Fibroblast of villous mesenchyme (primary cell): ENCODE data around the gene RPS6KB2. TPM values are rescaled to one million over a fixed set of nuclear protein-coding genes. Genes with fewer than 3 reads are reported as not detected.

ENCODE experiments used
- DNase-seq: peaks from one replicate; pipeline ENCODE4 v3.0.0-alpha.2; 2010; ENCODE audit warnings: low read depth
- H3K4me3 ChIP-seq: 2 replicates; pipeline ENCODE4 v1.5.1; 2011; ENCODE audit warnings: low read depth, mild to moderate bottlenecking, low read length
- total RNA-seq: library from RNA; depleted of rRNA; stranded (reverse); fragments of >200 nt; gene quantifications from 2 replicates; pipeline ENCODE4 v1.2.3, GENCODE V29; 2012
- TF ChIP-seq, protein P1 (sequence below): IDR thresholded peaks from 2 replicates; pipeline ENCODE4 v1.5.1; 2012; ENCODE audit warnings: low read depth, mild to moderate bottlenecking, low read length; ENCODE audit not compliant: insufficient read depth

Gene RPS6KB2
- total RNA-seq, 1 donor = 42.3 TPM

DNA sequence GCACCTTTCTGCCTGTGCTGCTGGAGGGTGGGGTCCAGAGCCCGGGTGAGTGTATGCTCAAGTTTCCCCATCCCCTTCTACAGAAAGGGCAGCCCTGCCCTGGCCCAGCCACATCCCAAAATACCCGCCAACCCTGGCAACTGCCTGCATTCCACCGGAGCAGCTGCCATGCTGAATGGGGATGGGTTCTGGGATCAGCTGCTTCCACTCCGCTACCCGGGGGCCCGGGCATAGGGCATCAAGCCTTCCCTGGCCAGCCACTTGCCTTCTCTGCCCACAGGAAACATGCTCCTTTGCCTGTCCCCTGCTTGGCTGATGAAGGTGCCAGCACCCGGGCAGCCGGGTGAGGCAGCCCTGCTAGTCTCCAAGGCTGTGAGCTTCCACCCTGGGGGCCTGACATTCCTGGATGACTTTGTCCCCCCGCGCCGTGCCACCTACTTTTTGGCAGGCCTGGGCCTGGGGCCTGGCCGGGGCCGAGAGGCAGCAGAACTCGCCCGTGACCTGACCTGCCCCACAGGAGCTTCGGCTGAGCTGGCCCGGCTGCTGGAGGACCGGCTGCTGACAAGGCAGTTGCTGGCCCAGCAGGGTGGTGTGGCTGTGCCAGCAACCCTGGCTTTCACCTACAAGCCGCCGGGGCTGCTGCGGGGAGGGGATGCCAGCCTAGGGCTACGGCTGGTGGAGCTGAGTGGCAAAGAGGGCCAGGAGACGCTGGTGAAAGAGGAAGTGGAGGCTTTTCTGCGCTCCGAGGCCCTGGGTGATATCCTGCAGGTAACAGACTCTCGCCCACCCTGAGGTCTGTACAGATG is 9.6 kb upstream of the RPS6KB2 start:
- TF ChIP-seq, protein P1, sequence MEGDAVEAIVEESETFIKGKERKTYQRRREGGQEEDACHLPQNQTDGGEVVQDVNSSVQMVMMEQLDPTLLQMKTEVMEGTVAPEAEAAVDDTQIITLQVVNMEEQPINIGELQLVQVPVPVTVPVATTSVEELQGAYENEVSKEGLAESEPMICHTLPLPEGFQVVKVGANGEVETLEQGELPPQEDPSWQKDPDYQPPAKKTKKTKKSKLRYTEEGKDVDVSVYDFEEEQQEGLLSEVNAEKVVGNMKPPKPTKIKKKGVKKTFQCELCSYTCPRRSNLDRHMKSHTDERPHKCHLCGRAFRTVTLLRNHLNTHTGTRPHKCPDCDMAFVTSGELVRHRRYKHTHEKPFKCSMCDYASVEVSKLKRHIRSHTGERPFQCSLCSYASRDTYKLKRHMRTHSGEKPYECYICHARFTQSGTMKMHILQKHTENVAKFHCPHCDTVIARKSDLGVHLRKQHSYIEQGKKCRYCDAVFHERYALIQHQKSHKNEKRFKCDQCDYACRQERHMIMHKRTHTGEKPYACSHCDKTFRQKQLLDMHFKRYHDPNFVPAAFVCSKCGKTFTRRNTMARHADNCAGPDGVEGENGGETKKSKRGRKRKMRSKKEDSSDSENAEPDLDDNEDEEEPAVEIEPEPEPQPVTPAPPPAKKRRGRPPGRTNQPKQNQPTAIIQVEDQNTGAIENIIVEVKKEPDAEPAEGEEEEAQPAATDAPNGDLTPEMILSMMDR = no peak
- H3K4me3 ChIP-seq = no peak overlapping the region
- DNase-seq = no peak

DNA sequence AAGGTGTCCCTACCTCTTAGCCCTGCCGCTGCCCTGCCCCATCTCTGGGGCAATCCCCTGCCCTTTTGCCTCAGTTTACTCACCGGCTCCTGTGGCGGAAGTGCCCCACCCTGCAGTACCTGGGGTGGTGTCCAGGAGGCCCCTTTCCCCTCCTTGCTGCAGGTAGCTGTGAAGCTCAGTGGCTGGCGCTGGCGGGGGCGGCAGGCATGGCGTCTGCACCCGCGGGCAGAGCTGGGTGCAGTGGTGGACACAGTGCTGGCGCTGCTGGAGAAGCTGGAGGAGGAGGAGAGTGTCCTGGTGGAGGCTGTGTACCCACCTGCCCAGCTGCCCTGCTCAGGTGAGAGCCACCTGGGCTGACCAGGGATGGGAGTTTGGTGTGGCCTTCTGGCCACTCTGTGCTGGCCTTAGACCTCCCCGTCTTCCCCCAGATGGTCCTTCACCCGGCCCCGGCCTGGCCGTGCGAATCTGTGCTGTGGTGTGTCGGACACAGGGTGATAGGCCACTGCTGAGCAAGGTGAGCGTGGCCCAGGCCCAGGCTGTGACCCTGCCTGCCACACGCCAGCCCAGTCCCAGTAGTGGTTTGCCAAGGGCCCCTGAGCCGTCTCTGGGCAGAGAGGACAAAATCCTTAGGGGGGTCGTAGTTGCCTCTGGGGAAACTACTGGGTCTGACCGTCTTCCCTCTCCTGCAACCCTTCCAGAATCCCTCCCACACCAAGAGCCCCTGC is 8.8 kb upstream of the RPS6KB2 start:
- H3K4me3 ChIP-seq = no peak overlapping the region
- DNase-seq = no peak
- TF ChIP-seq, protein P1 = no peak

DNA sequence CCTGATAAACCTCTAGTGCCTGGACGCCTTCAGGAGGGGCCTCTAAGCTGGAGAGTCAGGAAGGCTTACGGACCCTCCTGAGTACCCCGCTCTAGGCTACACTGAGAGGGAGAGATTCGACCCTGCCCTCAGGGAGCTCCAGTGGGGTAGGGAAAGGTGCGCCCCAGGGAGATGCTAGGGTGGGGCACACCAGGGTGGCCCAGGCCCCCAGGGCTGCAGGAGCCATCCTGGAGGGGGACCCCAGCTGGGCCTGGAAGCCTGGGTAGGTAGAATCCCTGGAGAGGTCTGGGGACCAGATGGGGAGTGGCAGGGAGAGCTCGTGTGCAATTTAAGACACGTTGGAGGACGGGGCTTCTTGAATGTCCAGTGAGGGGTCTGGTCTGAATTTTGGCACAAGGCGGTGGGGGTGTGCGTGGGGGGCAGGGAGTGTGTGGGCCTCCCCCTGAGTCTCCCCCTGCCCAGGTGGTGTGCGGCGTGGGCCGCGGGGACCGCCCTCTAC is 8.1 kb upstream of the RPS6KB2 start:
- no peak for DNase-seq
- TF ChIP-seq, protein P1 = no peak
- peak overlapping the region; percentile 48 for H3K4me3 ChIP-seq

DNA sequence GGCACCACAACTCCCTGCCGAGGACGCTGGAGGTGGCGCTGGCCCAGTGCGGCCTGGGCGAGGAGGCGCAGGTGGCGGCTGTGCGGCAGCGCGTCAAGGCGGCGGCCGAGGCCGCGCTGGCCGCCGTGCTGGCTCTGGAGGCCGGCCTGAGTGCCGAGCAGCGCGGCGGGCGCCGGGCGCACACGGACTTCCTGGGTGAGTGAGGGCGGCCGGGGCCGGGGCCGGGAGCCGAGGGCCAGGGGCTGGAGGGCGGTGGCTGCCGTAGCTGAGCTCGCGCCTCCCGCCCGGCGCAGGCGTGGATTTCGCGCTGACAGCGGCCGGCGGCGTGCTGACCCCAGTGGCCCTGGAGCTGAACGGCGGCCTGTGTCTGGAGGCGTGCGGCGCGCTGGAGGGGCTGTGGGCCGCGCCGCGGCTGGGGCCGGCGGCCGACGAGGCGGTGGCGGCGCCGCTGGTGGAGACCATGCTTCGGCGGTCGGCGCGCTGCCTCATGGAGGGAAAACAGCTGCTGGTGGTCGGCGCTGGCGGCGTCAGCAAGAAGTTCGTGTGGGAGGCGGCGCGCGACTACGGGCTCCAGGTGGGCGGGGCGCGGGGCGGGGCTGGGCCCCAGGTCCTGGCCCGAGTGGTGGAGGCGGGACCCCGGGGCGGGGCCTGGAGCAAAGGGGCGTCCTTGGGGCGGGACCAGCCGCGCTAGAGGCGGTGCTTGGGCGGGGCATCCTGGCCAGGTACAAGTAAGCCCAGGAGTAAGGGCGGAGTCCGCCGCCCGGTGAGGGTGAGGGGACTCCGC is 7.5 kb upstream of the RPS6KB2 start:
- DNase-seq = peak; percentile 92
- peak overlapping the region; percentile 48 for H3K4me3 ChIP-seq
- TF ChIP-seq, protein P1 = no peak

DNA sequence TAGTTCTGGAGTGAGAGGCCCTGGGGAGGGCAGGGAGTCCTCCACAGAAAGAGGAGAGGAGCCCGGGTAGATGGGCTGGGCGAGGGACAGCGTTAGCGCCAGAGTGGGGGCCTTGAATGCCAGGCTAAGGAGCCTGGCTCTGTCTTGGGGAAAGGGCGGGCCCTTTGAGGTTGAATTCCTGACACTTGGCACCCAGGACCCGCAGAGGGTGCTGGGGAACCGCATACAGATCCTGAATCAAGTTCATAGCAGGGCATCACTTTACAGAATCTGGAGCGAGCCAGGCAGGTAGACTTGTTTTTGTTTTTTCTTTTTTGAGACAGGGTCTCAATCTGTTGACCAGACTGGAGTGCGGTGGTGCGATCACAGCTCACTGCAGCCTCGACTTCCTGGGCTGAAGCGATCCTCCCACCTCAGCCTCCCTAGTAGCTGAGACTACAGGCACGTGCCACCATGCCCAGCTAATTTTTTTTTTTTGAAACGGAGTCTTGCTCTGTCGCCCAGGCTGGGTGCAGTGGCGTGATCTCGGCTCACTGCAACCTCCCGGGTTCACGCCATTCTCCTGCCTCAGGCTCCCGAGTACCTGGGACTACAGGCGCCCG is 6.8 kb upstream of the RPS6KB2 start:
- TF ChIP-seq, protein P1 = no peak
- DNase-seq = no peak
- H3K4me3 ChIP-seq = peak overlapping the region; percentile 31

DNA sequence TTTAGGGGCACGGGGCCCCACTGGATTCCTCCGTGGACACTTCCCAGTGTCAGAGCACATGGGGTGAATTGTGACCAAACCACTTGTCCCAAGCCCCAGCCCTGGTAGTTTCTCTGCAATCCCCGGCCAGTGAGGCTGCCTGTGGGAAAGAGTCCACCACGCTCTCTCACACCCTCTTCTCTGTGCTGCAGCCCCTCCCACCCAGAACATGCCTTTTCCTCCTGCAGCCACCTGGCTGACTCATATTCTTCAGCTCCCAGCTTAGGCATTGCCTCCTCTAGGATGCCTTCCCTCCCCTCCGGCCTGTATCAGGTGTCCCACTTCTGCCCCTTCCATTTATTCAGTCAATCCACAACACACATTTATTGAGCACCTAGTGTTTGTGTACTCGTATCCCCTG is 5.4 kb upstream of the RPS6KB2 start:
- no peak overlapping the region for H3K4me3 ChIP-seq
- DNase-seq = no peak
- TF ChIP-seq, protein P1 = no peak
